ENCODE results near the gene BORCS5.
"Not testable (repeated sequence)": the region's sequence is repeated elsewhere in the genome, so short reads cannot be mapped to it uniquely, and the experiment has no call there.

The BORCS5 gene

GRCh38 chr12:12471982-12472961 lies 115.4 kb downstream of the BORCS5 start:
- not testable (repeated sequence) for H3K27me3 ChIP-seq (ENCODE audit: insufficient read depth, low read length); H2AFZ ChIP-seq (ENCODE audit: low read depth, low read length); H3K4me3 ChIP-seq (ENCODE audit: low read length); H3K4me1 ChIP-seq (ENCODE audit: insufficient read depth, low read length); H3K9me3 ChIP-seq (ENCODE audit: low read length)
- peaks cover 35% of the 10 kb centered on the region for H3K36me3 ChIP-seq (ENCODE audit: insufficient read depth, low read length)

GRCh38 chr12:12473223-12473622 lies 116.3 kb downstream of the BORCS5 start:
- Histone ChIP-seq H3K4me3 (ENCODE audit: low read length) (no peak overlapping the region), H2AFZ (ENCODE audit: low read depth, low read length) (no peak overlapping the region), H3K9me3 (ENCODE audit: low read length) (peaks cover 7% of the 10 kb centered on the region), H3K4me1 (ENCODE audit: insufficient read depth, low read length) (no peaks in the 10 kb centered on the region), H3K27me3 (ENCODE audit: insufficient read depth, low read length) (no peaks in the 10 kb centered on the region), H3K36me3 (ENCODE audit: insufficient read depth, low read length) (peaks cover 44% of the 10 kb centered on the region)

GRCh38 chr12:12474471-12474928 lies 117.6 kb downstream of the BORCS5 start:
- H3K36me3 ChIP-seq (ENCODE audit: insufficient read depth, low read length), result peaks cover 57% of the 10 kb centered on the region
- H3K27me3 ChIP-seq (ENCODE audit: insufficient read depth, low read length), result no peaks in the 10 kb centered on the region
- no peak overlapping the region for H3K4me3 ChIP-seq (ENCODE audit: low read length)
- peaks cover 7% of the 10 kb centered on the region for H3K9me3 ChIP-seq (ENCODE audit: low read length)
- H3K4me1 ChIP-seq (ENCODE audit: insufficient read depth, low read length), result no peaks in the 10 kb centered on the region
- H2AFZ ChIP-seq (ENCODE audit: low read depth, low read length), result no peak overlapping the region

- Histone ChIP-seq H2AFZ (ENCODE audit: low read depth, low read length) (no peak overlapping the region), H3K4me1 (ENCODE audit: insufficient read depth, low read length) (no peaks in the 10 kb centered on the region), H3K9me3 (ENCODE audit: low read length) (peaks cover 4% of the 10 kb centered on the region), H3K36me3 (ENCODE audit: insufficient read depth, low read length) (peaks cover 64% of the 10 kb centered on the region), H3K27me3 (ENCODE audit: insufficient read depth, low read length) (no peaks in the 10 kb centered on the region), H3K4me3 (ENCODE audit: low read length) (no peak overlapping the region)
These were observed 118.3 kb downstream of the BORCS5 start for GRCh38 chr12:12474931-12475795.

- Histone ChIP-seq H2AFZ (ENCODE audit: low read depth, low read length) (no peak overlapping the region), H3K9me3 (ENCODE audit: low read length) (no peaks in the 10 kb centered on the region), H3K27me3 (ENCODE audit: insufficient read depth, low read length) (no peaks in the 10 kb centered on the region), H3K36me3 (ENCODE audit: insufficient read depth, low read length) (peaks cover 77% of the 10 kb centered on the region), H3K4me3 (ENCODE audit: low read length) (no peak overlapping the region), H3K4me1 (ENCODE audit: insufficient read depth, low read length) (no peaks in the 10 kb centered on the region)
These were observed 120.1 kb downstream of the BORCS5 start for GRCh38 chr12:12476857-12477531.

GRCh38 chr12:12477532-12477890 lies 120.6 kb downstream of the BORCS5 start:
- no peak overlapping the region for H3K4me3 ChIP-seq (ENCODE audit: low read length)
- no peaks in the 10 kb centered on the region for H3K4me1 ChIP-seq (ENCODE audit: insufficient read depth, low read length)
- no peaks in the 10 kb centered on the region for H3K27me3 ChIP-seq (ENCODE audit: insufficient read depth, low read length)
- no peak overlapping the region for H2AFZ ChIP-seq (ENCODE audit: low read depth, low read length)
- H3K9me3 ChIP-seq (ENCODE audit: low read length), result no peaks in the 10 kb centered on the region
- peaks cover 82% of the 10 kb centered on the region for H3K36me3 ChIP-seq (ENCODE audit: insufficient read depth, low read length)

- Histone ChIP-seq H3K9me3 (ENCODE audit: low read length) (no peaks in the 10 kb centered on the region), H2AFZ (ENCODE audit: low read depth, low read length) (no peak overlapping the region), H3K36me3 (ENCODE audit: insufficient read depth, low read length) (peaks cover 84% of the 10 kb centered on the region), H3K4me1 (ENCODE audit: insufficient read depth, low read length) (no peaks in the 10 kb centered on the region), H3K27me3 (ENCODE audit: insufficient read depth, low read length) (no peaks in the 10 kb centered on the region), H3K4me3 (ENCODE audit: low read length) (no peak overlapping the region)
These were observed 123.2 kb downstream of the BORCS5 start for GRCh38 chr12:12480074-12480473.

GRCh38 chr12:12481631-12482030 lies 124.8 kb downstream of the BORCS5 start:
- Histone ChIP-seq H3K27me3 (ENCODE audit: insufficient read depth, low read length) (no peaks in the 10 kb centered on the region), H3K4me3 (ENCODE audit: low read length) (no peak overlapping the region), H2AFZ (ENCODE audit: low read depth, low read length) (no peak overlapping the region), H3K9me3 (ENCODE audit: low read length) (no peaks in the 10 kb centered on the region), H3K36me3 (ENCODE audit: insufficient read depth, low read length) (peaks cover 83% of the 10 kb centered on the region), H3K4me1 (ENCODE audit: insufficient read depth, low read length) (no peaks in the 10 kb centered on the region)

GRCh38 chr12:12482150-12482761 lies 125.4 kb downstream of the BORCS5 start:
- Histone ChIP-seq H3K36me3 (ENCODE audit: insufficient read depth, low read length) (peaks cover 81% of the 10 kb centered on the region), H3K4me3 (ENCODE audit: low read length) (no peak overlapping the region), H3K4me1 (ENCODE audit: insufficient read depth, low read length) (no peaks in the 10 kb centered on the region), H2AFZ (ENCODE audit: low read depth, low read length) (no peak overlapping the region), H3K27me3 (ENCODE audit: insufficient read depth, low read length) (no peaks in the 10 kb centered on the region), H3K9me3 (ENCODE audit: low read length) (no peaks in the 10 kb centered on the region)

GRCh38 chr12:12482959-12483358 lies 126.1 kb downstream of the BORCS5 start:
- Histone ChIP-seq H3K27me3 (ENCODE audit: insufficient read depth, low read length) (no peaks in the 10 kb centered on the region), H2AFZ (ENCODE audit: low read depth, low read length) (no peak overlapping the region), H3K9me3 (ENCODE audit: low read length) (no peaks in the 10 kb centered on the region), H3K36me3 (ENCODE audit: insufficient read depth, low read length) (peaks cover 80% of the 10 kb centered on the region), H3K4me1 (ENCODE audit: insufficient read depth, low read length) (no peaks in the 10 kb centered on the region), H3K4me3 (ENCODE audit: low read length) (no peak overlapping the region)

- Histone ChIP-seq H3K36me3 (ENCODE audit: insufficient read depth, low read length) (peaks cover 80% of the 10 kb centered on the region), H3K9me3 (ENCODE audit: low read length) (no peaks in the 10 kb centered on the region), H3K4me3 (ENCODE audit: low read length) (no peak overlapping the region), H3K4me1 (ENCODE audit: insufficient read depth, low read length) (no peaks in the 10 kb centered on the region), H3K27me3 (ENCODE audit: insufficient read depth, low read length) (no peaks in the 10 kb centered on the region), H2AFZ (ENCODE audit: low read depth, low read length) (no peak overlapping the region)
These were observed 126.6 kb downstream of the BORCS5 start for GRCh38 chr12:12483438-12483837.

GRCh38 chr12:12486661-12487240 lies 129.9 kb downstream of the BORCS5 start:
- no peak overlapping the region for H3K4me3 ChIP-seq (ENCODE audit: low read length)
- no peak overlapping the region for H2AFZ ChIP-seq (ENCODE audit: low read depth, low read length)
- H3K27me3 ChIP-seq (ENCODE audit: insufficient read depth, low read length), result no peaks in the 10 kb centered on the region
- H3K4me1 ChIP-seq (ENCODE audit: insufficient read depth, low read length), result no peaks in the 10 kb centered on the region
- H3K9me3 ChIP-seq (ENCODE audit: low read length), result no peaks in the 10 kb centered on the region
- H3K36me3 ChIP-seq (ENCODE audit: insufficient read depth, low read length), result peaks cover 65% of the 10 kb centered on the region

All from neuron (in vitro differentiated cells).